Stimulated activated CD4-positive, alpha-beta T cell treated with anti-CD3 and anti-CD28 coated beads, TNF-alpha, amount 100 ng/mL, for 1 hour (primary cell): Measurements from ENCODE around the gene ZC3H7B.
"Not testable (repeated sequence)": the region's sequence is repeated elsewhere in the genome, so short reads cannot be mapped to it uniquely, and the experiment has no call there.

Experiments used
- DNase-seq, 3 donors: peaks; one replicate each; pipeline ENCODE4 v3.0.0-alpha.2; 2020; ENCODE audit warnings: low read depth in 3 of 3, low spot score in 1 of 3

ZC3H7B gene

DNA sequence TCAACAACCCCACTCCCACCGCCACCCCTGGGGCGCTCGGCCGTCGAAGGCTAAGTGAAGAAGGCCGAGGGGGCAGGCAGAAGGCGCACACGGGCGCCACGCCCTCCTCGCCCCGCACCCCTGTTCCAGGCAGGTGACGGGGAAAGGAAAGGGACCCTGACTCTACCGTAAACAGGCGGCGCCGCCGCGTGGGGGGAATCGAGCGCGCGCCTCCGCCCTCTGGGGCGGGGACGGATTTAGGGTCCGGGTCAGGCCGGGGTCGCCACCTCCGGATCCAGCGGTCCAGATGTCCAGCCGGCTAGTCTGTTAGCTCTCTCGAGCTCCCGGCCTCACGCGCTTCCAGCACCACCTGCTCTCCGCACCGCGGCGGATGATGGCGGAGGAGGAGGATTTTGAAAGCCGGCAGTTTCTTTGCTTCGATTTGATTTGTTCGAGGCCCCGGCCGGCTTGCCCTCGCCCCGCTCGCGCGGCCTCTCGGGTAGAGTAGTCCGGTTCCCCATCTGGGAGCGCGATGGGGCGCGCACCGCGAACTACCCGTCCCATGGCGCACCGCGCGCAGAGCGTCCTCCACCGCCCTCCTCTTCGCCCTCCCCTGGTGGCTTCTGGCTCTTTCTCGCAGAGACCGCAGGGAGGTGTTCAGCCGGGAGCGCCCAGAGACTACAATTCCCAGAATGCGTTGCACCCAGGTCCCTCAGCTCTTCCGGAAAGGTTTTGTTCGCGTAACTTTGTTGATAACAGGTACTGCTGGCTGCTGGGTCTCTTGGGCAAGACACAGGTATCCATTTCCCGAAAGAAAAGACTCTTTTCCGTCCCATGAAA lies 15.3 kb upstream of the ZC3H7B start, which contains the start of gene RANGAP1:
Gene RANGAP1 (minus strand): TSS at position 368 of the 819 bp plus-strand sequence. CDS start 5,143 bp downstream, outside the sequence.
- DNase-seq, result peak; percentile 91 to 95 (median 93)

- DNase-seq, result peak in 1 of 3 donors; percentile 10
These were observed 14.7 kb upstream of the ZC3H7B start for GRCh38 chr22:41286639-41287091.

- DNase-seq, result no peak
These were observed 12.9 kb upstream of the ZC3H7B start for GRCh38 chr22:41288245-41288946.

- DNase-seq, result no peak
These were observed 11.7 kb upstream of the ZC3H7B start for GRCh38 chr22:41289671-41290070.

GRCh38 chr22:41290262-41291221 lies 10.8 kb upstream of the ZC3H7B start:
- no peak for DNase-seq

DNA sequence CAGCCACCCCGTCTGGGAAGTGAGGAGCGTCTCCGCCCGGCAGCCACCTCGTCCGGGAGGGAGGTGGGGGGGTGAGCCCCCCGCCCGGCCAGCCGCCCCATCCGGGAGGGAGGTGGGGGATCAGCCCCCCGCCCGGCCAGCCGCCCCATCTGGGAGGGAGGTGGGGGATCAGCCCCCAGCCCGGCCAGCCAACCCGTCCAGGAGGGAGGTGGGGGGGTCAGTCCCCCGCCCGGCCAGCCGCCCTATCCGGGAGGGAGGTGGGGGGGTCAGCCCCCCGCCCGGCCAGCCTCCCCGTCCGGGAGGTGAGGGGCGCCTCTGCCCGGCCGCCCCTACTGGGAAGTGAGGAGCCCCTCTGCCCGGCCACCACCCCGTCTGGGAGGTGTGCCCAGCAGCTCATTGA lies 6.5 kb upstream of the ZC3H7B start:
- DNase-seq, result not testable (repeated sequence)

DNA sequence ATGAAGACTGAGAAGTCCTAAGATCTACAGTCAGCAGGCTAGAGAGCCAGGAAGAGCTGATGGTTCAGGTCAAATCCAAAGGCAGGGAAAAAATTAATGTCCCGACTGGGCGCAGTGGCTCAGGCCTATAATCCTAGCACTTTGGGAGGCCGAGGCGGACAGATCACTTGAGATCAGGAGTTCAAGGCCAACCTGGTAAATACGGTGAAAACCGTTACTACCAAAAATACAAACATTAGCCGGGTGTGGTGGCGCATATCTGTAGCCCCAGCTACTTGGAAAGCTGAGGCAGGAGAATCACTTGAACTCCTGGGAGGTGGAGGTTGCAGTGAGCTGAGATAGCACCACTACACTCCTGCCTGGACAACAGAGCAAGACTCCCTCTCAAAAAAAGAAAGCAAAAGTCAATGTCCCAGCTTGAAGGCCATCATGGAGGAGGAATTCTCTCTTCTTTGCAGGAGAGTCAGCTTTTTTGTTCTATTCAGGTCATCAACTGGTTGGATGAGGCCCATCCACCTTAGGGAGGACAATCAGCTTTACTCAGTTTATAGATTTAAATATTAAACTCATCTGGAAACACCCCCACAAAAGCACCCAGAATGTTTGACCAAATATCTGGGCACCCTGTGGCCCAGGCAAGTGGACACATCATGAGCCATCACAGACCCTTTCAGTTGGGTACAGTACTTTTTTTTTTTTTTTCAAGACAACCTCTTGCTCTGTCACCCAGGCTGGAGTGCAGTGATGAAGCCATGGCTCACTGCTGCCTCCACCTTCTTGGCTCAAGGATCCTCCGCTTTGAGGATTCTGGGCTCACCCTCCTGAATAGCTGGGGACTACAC lies 4.3 kb upstream of the ZC3H7B start:
- DNase-seq, result no peak

GRCh38 chr22:41300661-41301060 lies 664 bp upstream of the ZC3H7B start:
- no peak for DNase-seq

DNA sequence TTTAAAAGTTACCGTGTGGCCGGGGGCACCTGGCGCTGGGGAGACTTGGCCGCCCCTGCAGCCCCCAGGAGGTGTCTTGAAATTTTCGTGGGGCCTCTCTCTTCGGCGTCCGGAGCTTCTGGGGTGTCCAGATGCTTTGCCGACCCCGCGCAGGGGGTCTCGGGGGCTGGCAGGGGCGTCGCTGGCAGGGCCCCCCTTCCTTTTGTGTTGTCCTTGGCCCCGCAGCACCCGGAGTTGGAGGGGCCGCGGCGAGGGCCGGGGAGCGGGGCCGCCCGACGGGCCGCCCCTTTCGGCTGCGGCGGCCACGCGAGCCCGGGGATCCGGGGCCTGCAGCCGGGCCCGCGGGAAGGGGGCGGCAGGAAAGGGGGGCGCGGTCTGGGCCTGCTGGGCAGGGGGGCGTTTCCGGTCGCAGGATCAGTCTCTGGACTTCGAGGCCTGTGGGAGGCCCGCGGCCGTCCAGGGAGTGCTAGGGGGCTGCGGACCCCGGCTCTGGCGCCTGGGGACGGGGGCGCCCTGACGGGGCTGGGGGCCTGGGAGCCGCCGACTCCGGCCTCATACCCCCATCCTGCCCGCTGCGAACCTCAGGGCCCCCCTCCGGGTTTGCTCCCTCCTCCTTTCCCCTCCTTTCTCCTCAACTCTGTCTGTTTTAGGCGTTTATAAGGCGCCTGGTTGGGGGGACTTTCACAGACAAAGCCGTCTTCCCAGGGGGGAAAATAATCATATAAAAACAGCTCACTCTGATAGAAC lies 869 bp downstream of the ZC3H7B start:
- DNase-seq, result peak in 1 of 3 donors; percentile 5

DNA sequence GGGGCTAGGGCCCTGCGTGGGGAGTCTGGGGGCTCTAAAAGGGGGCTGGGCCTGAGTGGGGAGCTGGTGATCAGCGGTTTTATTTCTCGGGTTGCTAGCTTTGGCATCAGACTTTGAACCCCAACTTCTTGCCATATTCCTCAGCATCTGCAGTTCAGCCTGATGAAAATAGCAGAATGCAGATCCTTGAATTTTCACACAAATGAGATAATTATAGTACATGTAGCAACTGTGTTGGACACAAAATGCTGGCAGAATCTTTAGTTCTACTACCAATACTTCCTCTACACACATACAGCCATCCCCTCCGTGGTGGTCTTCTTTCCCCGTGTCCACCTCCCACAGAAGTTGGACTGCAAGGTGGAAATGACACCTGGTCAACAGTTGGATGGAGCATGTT lies 1.5 kb downstream of the ZC3H7B start:
- DNase-seq, result no peak

GRCh38 chr22:41305646-41306045 lies 4.3 kb downstream of the ZC3H7B start:
- DNase-seq, result no peak

DNA sequence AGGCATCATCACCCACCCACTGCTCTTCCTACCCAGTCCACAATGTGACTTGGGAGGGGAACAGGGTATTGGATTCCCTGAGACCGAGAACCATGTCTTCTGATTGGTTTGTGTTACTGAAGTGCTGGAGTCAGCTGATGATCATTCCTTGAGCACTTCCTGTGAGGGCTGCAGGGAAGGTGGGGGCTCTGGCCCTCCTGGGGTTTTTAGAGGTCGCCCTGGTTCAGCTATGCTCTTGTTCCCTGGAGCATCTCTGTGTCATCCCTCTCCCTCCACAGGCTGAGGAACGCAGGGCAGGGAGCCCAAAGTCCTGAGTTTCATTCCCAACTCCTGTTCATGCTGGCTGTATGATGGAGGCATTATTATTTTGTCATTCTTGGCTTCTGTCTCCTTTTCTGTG lies 6.7 kb downstream of the ZC3H7B start:
- no peak for DNase-seq

DNA sequence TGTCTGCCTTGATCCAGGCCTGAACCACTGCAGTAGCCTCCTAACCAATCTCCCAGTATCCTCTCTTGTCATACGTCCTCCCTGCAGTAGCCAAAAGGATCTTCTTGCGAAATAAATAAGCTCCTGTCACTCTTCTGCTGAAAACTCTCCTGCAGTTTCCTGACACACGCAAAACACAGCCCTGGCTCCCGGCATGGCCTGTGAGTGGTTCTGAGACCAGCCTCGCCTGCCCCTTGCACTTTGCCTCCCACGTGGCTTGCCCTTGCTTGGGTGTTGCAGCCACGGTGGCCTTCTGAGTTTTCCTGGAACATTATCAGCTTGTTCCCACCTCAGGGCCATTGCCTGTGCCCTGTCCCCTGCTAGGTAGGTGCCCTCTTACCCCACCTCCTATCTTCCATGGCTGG lies 7.2 kb downstream of the ZC3H7B start:
- DNase-seq, result no peak

GRCh38 chr22:41310336-41310735 lies 9.0 kb downstream of the ZC3H7B start:
- DNase-seq, result no peak

- DNase-seq, result no peak
These were observed 10.2 kb downstream of the ZC3H7B start for GRCh38 chr22:41311487-41311886.

GRCh38 chr22:41314821-41315220 lies 13.5 kb downstream of the ZC3H7B start:
- DNase-seq, result no peak

DNA sequence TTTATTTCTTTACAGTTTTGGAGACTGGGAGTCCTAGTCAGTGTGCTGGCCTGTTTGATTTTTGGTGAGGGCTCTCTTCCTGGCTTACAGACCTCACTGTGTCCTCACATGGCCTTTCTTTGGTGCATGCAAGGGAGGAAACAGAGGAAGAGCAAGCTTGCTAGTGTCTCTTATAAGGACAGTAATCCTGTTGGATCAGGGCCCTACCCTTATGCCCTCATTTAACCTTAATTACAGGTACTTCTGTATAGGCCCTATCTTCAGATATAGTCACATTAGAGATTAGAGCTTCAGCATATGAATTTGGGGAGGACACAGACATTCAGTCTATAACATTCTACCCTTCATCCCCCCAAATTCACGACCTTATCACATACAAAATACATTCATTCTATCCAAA lies 14.3 kb downstream of the ZC3H7B start:
- DNase-seq, result no peak

DNA sequence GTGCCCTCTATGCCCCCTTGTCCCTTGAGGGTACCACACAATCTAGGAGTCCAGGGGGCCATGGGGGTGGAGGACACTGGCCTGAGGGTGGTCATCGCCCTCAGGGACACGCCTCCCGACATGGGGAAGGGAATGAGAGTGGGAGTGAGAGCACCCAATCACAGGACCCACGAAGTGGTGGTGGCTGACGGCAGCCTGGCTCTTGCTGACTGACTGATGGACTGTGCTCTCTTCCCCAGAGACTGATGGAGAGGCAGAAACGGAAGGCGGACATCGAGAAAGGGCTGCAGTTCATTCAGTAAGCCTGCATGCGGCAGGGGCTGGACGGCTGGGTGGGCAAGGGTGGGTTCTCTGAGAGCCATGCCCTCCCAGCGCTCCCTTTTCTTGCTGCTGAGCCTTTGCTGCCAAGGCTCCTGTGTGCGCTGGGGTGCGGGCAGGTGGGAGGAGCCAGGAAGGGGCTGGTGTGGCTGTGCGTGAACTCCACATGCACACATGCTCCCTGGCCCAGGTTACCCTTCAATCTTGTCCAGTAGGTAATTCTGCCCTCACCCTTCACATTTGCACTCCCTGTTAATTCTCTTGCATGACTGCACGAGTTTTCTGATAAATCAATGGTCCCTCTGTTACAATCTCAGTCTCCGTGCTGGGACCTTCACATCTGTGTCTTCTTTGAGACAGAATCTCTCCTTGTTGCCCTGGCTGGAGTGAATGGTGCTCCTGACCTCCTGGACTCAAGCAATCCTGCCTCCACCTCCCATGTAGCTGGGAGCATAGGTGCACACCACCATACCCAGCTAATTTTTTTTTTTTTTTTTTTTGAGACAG lies 19.3 kb downstream of the ZC3H7B start:
- DNase-seq, result no peak
